HepG2 (cell line): Measurements from ENCODE around the gene MACROH2A1. TPM values are rescaled to one million over a fixed set of nuclear protein-coding genes. Genes with fewer than 3 reads are reported as not detected.
"Not testable (repeated sequence)": the region's sequence is repeated elsewhere in the genome, so short reads cannot be mapped to it uniquely, and the experiment has no call there.

ENCODE experiments used
- ATAC-seq: fragments of 200-7000 bp; cut with Tn5 transposase; 3 replicates; pipeline ENCODE4 v1.9.1; 2020; ENCODE audit warnings: mild to moderate bottlenecking, moderate library complexity
- BruUV-seq: library from RNA; stranded (reverse); fragments of 400-500 nt; replicated peaks from 2 replicates; lab custom pipeline; 2021; lab: Mats Ljungman, UMichigan
- CTCF ChIA-PET: fragments of 300-600 bp; formaldehyde crosslinking; extraction: SDS; loops from one replicate; lab custom pipeline; 2021; ENCODE audit warnings: low total read pairs, inconsistent platforms, low intra/inter-chr PET ratio; lab: Yijun Ruan, JAX
- POLR2A ChIA-PET: fragments of 350-600 bp; sonication (Branson Sonifier 250); formaldehyde crosslinking; loops from one replicate; lab custom pipeline; 2020; ENCODE audit warnings: antibody characterized with exemption, inconsistent platforms; lab: Yijun Ruan, JAX
- DNase-seq: peaks from one replicate; pipeline ENCODE4 v3.0.0-alpha.2; 2015; ENCODE audit warnings: low spot score
- FAIRE-seq: peaks from 3 replicates; lab custom pipeline; 2011; peaks lifted over from hg19 to GRCh38; lab: Jason Lieb, UNC
- H2AFZ ChIP-seq: one replicate; pipeline ENCODE4 v1.6.1; 2011; ENCODE audit warnings: low read length, inconsistent platforms
- H3K27ac ChIP-seq: fragments of 300-600 bp; 3 replicates; pipeline ENCODE4 v1.8.0; 2011; ENCODE audit warnings: mixed run types, mild to moderate bottlenecking, mixed read lengths, low read length, inconsistent platforms; ENCODE audit not compliant: insufficient read depth; ENCODE audit errors: extremely low read length
- H3K27me3 ChIP-seq, 2 experiments: fragments of 200-600 bp in 1 of 2; 2 replicates in 1 of 2; 3 replicates in 1 of 2; pipeline versions ENCODE4 v1.6.0 to v1.8.0; 2011; ENCODE audit warnings: low read length in 2 of 2, mild to moderate bottlenecking in 2 of 2, moderate library complexity in 2 of 2, inconsistent platforms in 1 of 2; ENCODE audit not compliant: insufficient read depth in 2 of 2, control insufficient read depth in 1 of 2
- H3K36me3 ChIP-seq, 2 experiments: fragments of 200-600 bp in 1 of 2; replicated peaks in 1 of 2; 2 replicates in 1 of 2; 3 replicates in 1 of 2; pipeline versions ENCODE4 v1.5.1 to v1.8.0; 2011; ENCODE audit warnings: low read length in 2 of 2, inconsistent platforms in 1 of 2; ENCODE audit not compliant: insufficient read depth in 2 of 2, control insufficient read depth in 1 of 2
- H3K4me1 ChIP-seq: 2 replicates; pipeline ENCODE4 v1.5.1; 2012; ENCODE audit warnings: low read length, inconsistent platforms; ENCODE audit not compliant: insufficient read depth
- H3K4me2 ChIP-seq: 2 replicates; pipeline ENCODE4 v1.6.0; 2011; ENCODE audit warnings: low read depth, low read length, inconsistent platforms
- H3K4me3 ChIP-seq, 3 experiments: fragments of 200-600 bp in 1 of 3; sonication (generic), shearing (Covaris generic) in 1 of 3; replicated peaks in 1 of 3; 2 replicates each; pipeline ENCODE4 v1.5.1; 2011 to 2016; ENCODE audit warnings: low read length in 3 of 3, inconsistent platforms in 2 of 3, low read depth in 2 of 3, mild to moderate bottlenecking in 2 of 3, control low read depth in 1 of 3, mixed read lengths in 1 of 3; ENCODE audit not compliant: insufficient read depth in 1 of 3
- H3K79me2 ChIP-seq: one replicate; pipeline ENCODE4 v1.6.1; 2011; ENCODE audit warnings: low read length, inconsistent platforms; ENCODE audit not compliant: insufficient read depth
- H3K9ac ChIP-seq: 2 replicates; pipeline ENCODE4 v1.6.0; 2011; ENCODE audit warnings: mild to moderate bottlenecking, low read depth, low read length, inconsistent platforms; ENCODE audit not compliant: insufficient read depth
- H3K9me3 ChIP-seq: 2 replicates; pipeline ENCODE4 v1.5.1; 2012; ENCODE audit warnings: mild to moderate bottlenecking, low read length
- H4K20me1 ChIP-seq: 2 replicates; pipeline ENCODE4 v1.6.0; 2011; ENCODE audit warnings: inconsistent platforms, mild to moderate bottlenecking, low read length, moderate library complexity; ENCODE audit not compliant: insufficient read depth
- NFAT5 ChIP-seq: sonication (generic); formaldehyde crosslinking; IDR thresholded peaks from 2 replicates; pipeline ENCODE4 v1.4.0; 2020; ENCODE audit warnings: missing genetic modification reagents
- REST ChIP-seq, 2 experiments: IDR thresholded peaks; 2 replicates each; pipeline ENCODE4 v1.6.1; 2011 to 2012; ENCODE audit warnings: low read length in 2 of 2, borderline replicate concordance in 1 of 2, low read depth in 1 of 2, mild to moderate bottlenecking in 1 of 2, moderate library complexity in 1 of 2
- WGBS: methylation state at CpG from one replicate; pipeline ENCODE4 v1.1.6; 2017; ENCODE audit warnings: low lambda C conversion rate; 5-methylcytosine and 5-hydroxymethylcytosine counted together
- in situ Hi-C: cut with HindIII; loops from 2 replicates; pipeline ENCODE4 v1.10.0; 2017; ENCODE audit warnings: low pct_unique_long_range_greater_than_20kb; ENCODE audit not compliant: extremely low pct_ligation_motif_present
- intact Hi-C: fragments of 100-400 bp; cut with micrococcal nuclease; formaldehyde crosslinking; loops from one replicate; pipeline ENCODE4 v1.10.0; 2022; ENCODE audit not compliant: unreplicated experiment
- polyA plus RNA-seq, 8 experiments: library from polyadenylated mRNA; depleted of rRNA in 3 of 8; stranded (reverse) in 7 of 8; unstranded in 1 of 8; fragments of >200 nt; fragmentation: Illumina TruSeq in 4 of 8; extraction: Trizol in 4 of 8; gene quantifications; 2 replicates each; pipeline versions ENCODE4 v1.2.1 to v1.2.3, GENCODE V29; 2011 to 2016; ENCODE audit warnings: low read depth in 4 of 8, missing spikeins in 1 of 8, mixed read lengths in 1 of 8; ENCODE audit not compliant: insufficient read depth in 1 of 8
- total RNA-seq, 5 experiments: library from RNA; depleted of rRNA; stranded (reverse); fragments of >200 nt; fragmentation: Illumina TruSeq; extraction: Trizol; gene quantifications; 2 replicates each; pipeline ENCODE4 v1.2.3, GENCODE V29; 2016; ENCODE audit warnings: low read depth in 1 of 5

The MACROH2A1 gene
- total and polyA plus RNA-seq, 2 of the 13 experiments (the other 11 are each of a cell fraction or from before 2014, with no cell fraction given) = 69.1 to 158 TPM

- Histone ChIP-seq H3K36me3 (peaks cover 33 to 82% of the 10 kb centered on the region in 2 experiments), H3K4me1 (0 out of 2 replicates have a peak, but pooled peaks cover 6% of the 10 kb centered on the region), H3K27me3 (no peaks in the 10 kb centered on the region), H3K9ac (no peak overlapping the region), H2AFZ (no peak overlapping the region)
- in situ Hi-C loops (no loop called here), intact Hi-C loops (no loop called here)
- POLR2A ChIA-PET = no interaction called here
- BruUV-seq = TSS peak; percentile 19
- CTCF ChIA-PET = no interaction called here
- TF ChIP-seq NFAT5 (no peak), REST (IDR thresholded peaks at IDR 0.05; ENCODE audit: borderline replicate concordance in 1 of 2, low read depth in 1 of 2, low read length in 2 of 2) (no peak)
- TF ChIP-seq, all 625 proteins: peak for 0
- Histone ChIP-seq H3K27ac (no peak overlapping the region), H3K4me3 (no peak overlapping the region), H4K20me1 (no peaks in the 10 kb centered on the region), H3K79me2 (no peaks in the 10 kb centered on the region), H3K9me3 (no peaks in the 10 kb centered on the region), H3K4me2 (no peak overlapping the region)
- DNase-seq (no peak), FAIRE-seq (no peak), ATAC-seq (no peak)
- 92% methylated on average over 5 of the region's 5 CpGs for WGBS
Observed at GRCh38 chr5:135364421-135365262, 34.4 kb downstream of the MACROH2A1 start.

GRCh38 chr5:135363342-135363741 is 35.7 kb downstream of the MACROH2A1 start:
- H3K9ac ChIP-seq, H3K4me3 ChIP-seq, DNase-seq, H3K9me3 ChIP-seq, CTCF ChIA-PET, H2AFZ ChIP-seq, BruUV-seq, H3K27ac ChIP-seq, intact Hi-C loops, H3K4me2 ChIP-seq, in situ Hi-C loops, H3K79me2 ChIP-seq, H3K4me1 ChIP-seq, POLR2A ChIA-PET, H3K27me3 ChIP-seq, FAIRE-seq, H4K20me1 ChIP-seq, ATAC-seq: not testable (repeated sequence)
- 98% methylated on average over 3 of the region's 3 CpGs for WGBS
- H3K36me3 ChIP-seq = peaks cover 30 to 79% of the 10 kb centered on the region in 2 experiments
